Common myeloid progenitor, CD34-positive (primary cell): ENCODE results near the gene HOXB3. TPM values are rescaled to one million over a fixed set of nuclear protein-coding genes. Genes with fewer than 3 reads are reported as not detected.

ENCODE experiments used
- CTCF ChIA-PET: fragments of 350-600 bp; sonication (Branson Sonifier 250); formaldehyde crosslinking; loops from one replicate; lab custom pipeline; 2021; ENCODE audit warnings: antibody characterized with exemption; lab: Charles Lee
- POLR2A ChIA-PET: fragments of 350-600 bp; sonication (Branson Sonifier 250); formaldehyde crosslinking; loops from one replicate; lab custom pipeline; 2021; ENCODE audit warnings: antibody characterized with exemption; lab: Charles Lee
- DNase-seq, 3 donors: peaks; one replicate each; pipeline versions ENCODE4 v3.0.0 to v3.0.0-alpha.2; 2013
- H3K27ac ChIP-seq, 2 experiments: 1 replicate in 1 of 2; 2 replicates in 1 of 2; pipeline ENCODE4 v1.7.0; 2013; ENCODE audit warnings: inconsistent platforms in 2 of 2, low read length in 2 of 2, mild to moderate bottlenecking in 2 of 2, low read depth in 1 of 2, moderate library complexity in 1 of 2; ENCODE audit not compliant: severe bottlenecking in 2 of 2, insufficient read depth in 1 of 2, poor library complexity in 1 of 2
- H3K27me3 ChIP-seq, 5 experiments: replicated peaks in 2 of 5; 1 replicate in 3 of 5; 2 replicates in 2 of 5; pipeline versions ENCODE4 v1.6.1 to v1.7.0; 2013; ENCODE audit warnings: low read length in 4 of 5, mild to moderate bottlenecking in 2 of 5, moderate library complexity in 2 of 5, inconsistent platforms in 1 of 5; ENCODE audit not compliant: insufficient read depth in 5 of 5, control insufficient read depth in 4 of 5
- H3K36me3 ChIP-seq, 4 experiments: 1 replicate in 2 of 4; 2 replicates in 2 of 4; pipeline versions ENCODE4 v1.6.1 to v1.7.0; 2013; ENCODE audit warnings: low read length in 3 of 4, control low read depth in 1 of 4, mild to moderate bottlenecking in 1 of 4; ENCODE audit not compliant: control insufficient read depth in 4 of 4, insufficient read depth in 4 of 4
- H3K4me1 ChIP-seq, 4 experiments: 1 replicate in 3 of 4; 2 replicates in 1 of 4; pipeline versions ENCODE4 v1.6.1 to v1.7.1; 2013; ENCODE audit warnings: low read length in 3 of 4, mild to moderate bottlenecking in 3 of 4, control low read depth in 1 of 4, inconsistent platforms in 1 of 4, moderate library complexity in 1 of 4; ENCODE audit not compliant: control insufficient read depth in 4 of 4, insufficient read depth in 4 of 4; ENCODE audit errors: control extremely low read depth in 1 of 4
- H3K4me3 ChIP-seq, 7 experiments: 1 replicate in 4 of 7; 2 replicates in 3 of 7; pipeline versions ENCODE4 v1.5.1 to v1.7.0; 2013; ENCODE audit warnings: mild to moderate bottlenecking in 7 of 7, low read length in 6 of 7, moderate library complexity in 6 of 7, inconsistent platforms in 2 of 7, low read depth in 2 of 7, control low read depth in 1 of 7; ENCODE audit not compliant: insufficient read depth in 4 of 7, control insufficient read depth in 1 of 7; ENCODE audit errors: extremely low read depth in 1 of 7
- H3K9me3 ChIP-seq, 5 experiments: 1 replicate in 4 of 5; 2 replicates in 1 of 5; pipeline versions ENCODE4 v1.6.1 to v1.7.1; 2013; ENCODE audit warnings: low read length in 4 of 5, mild to moderate bottlenecking in 2 of 5, inconsistent platforms in 1 of 5, low read depth in 1 of 5, moderate library complexity in 1 of 5; ENCODE audit not compliant: control insufficient read depth in 4 of 5, insufficient read depth in 2 of 5; ENCODE audit errors: control extremely low read depth in 1 of 5
- WGBS: methylation state at CpG from one replicate; pipeline ENCODE4 v1.1.5; 2013; ENCODE audit not compliant: insufficient coverage; 5-methylcytosine and 5-hydroxymethylcytosine counted together
- polyA plus RNA-seq: library from polyadenylated mRNA; unstranded; fragments of 120-200 nt; gene quantifications from one replicate; pipeline ENCODE4 v1.2.1, GENCODE V29; 2013

Gene HOXB3
- polyA plus RNA-seq = 32.7 TPM

DNA sequence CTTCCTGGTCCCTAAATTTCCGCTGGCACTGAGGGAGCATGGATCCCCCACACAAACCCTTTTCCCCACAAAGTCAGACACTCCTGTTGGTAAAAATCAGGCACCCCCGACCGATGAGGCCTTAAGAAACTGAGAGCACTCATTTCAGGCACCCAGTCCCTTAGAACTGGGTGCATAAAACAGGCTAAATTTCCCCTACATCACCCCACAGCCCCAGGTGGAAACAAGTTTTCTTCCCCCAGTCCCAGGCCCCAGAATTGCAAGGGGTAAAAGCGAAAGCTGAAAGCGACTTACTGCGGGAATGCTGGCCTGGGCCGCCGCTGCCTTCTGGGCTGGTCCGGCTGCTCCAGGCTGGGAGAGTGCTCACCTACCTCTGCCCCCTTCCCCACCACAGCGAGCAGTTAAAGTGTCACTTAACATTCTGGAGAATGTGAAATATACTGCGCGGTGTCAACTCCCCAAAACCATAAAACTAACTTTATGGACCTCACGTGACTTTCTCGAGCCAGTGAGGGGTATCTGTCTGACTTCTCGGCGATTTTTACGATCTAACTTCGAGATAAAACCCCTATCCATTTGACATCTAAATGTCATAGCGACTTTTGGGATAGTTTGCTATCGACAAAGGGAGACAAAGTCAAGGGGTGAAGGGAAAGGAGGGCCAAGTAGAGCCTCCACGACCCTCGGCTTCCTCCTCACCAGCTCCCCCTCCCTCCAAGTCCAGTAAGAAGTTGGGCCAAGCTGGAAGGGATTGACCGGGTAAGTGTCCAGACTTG is at the start of gene HOXB3:
Gene HOXB3 (minus strand): TSS at position 411 of the 776 bp plus-strand sequence. CDS start 37,767 bp downstream, outside the sequence.
- Histone ChIP-seq H3K27ac (peak within 1 kb of the TSS; percentile 80 to 87), H3K4me3 (peak within 1 kb of the TSS; percentile 45 to 97 (median 82)), H3K36me3 (no peaks in the 10 kb centered on the region), H3K4me1 (peaks cover 13 to 85% (median 69%) of the 10 kb centered on the region in 4 experiments), H3K27me3 (peaks cover 0 to 14% (median 0%) of the 10 kb centered on the region in 5 experiments), H3K9me3 (no peaks in the 10 kb centered on the region)
- 2% methylated on average over 16 of the region's 23 CpGs for WGBS
- ChIA-PET POLR2A (interaction anchor here (0.5 to 0.8 kb wide), 2 partner anchors 10 to 1522 kb away, joined by 3 to 4 read pairs; no protein-coding TSS in a partner anchor), CTCF (interaction anchor here (1.0 to 4.2 kb wide), 9 partner anchors 14 to 435 kb away, joined by 3 to 22 read pairs (median 4); no protein-coding TSS in a partner anchor)
- peak in 2 of 3 donors; percentile 62 to 71 for DNase-seq

DNA sequence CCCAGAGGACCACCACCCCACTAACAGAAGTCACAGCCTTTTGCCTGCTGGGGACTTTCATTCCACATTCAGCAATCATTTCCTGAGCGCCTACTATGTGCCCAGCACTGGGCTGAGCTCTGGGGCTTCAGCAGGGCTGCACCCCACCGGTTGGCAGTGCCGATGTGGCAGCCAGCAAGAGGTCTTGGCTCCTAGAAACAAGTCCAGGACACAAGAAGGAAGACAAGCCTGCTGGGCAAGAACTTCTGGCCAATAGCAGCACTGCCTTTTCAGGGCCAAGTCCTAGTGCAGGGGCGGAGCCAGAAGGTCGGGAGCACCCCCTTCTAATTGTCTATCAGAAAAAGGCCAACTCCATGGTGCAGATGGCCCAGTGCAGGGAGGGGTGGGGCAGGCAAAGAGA is 49.1 kb upstream of the HOXB3 start:
- H3K4me1 ChIP-seq = peaks cover 0 to 12% (median 4%) of the 10 kb centered on the region in 4 experiments
- DNase-seq = no peak
- no peak overlapping the region for H3K27ac ChIP-seq
- peaks cover 12 to 97% (median 72%) of the 10 kb centered on the region in 5 experiments for H3K27me3 ChIP-seq
- no peak overlapping the region for H3K4me3 ChIP-seq
- H3K9me3 ChIP-seq = no peaks in the 10 kb centered on the region
- ChIA-PET CTCF (interaction anchor here (1.1 to 1.5 kb wide), 2 partner anchors 10 to 100 kb away, joined by 3 to 4 read pairs; no protein-coding TSS in a partner anchor), POLR2A (no interaction called here)
- no peaks in the 10 kb centered on the region for H3K36me3 ChIP-seq
- WGBS = 80% methylated on average over 5 of the region's 5 CpGs

DNA sequence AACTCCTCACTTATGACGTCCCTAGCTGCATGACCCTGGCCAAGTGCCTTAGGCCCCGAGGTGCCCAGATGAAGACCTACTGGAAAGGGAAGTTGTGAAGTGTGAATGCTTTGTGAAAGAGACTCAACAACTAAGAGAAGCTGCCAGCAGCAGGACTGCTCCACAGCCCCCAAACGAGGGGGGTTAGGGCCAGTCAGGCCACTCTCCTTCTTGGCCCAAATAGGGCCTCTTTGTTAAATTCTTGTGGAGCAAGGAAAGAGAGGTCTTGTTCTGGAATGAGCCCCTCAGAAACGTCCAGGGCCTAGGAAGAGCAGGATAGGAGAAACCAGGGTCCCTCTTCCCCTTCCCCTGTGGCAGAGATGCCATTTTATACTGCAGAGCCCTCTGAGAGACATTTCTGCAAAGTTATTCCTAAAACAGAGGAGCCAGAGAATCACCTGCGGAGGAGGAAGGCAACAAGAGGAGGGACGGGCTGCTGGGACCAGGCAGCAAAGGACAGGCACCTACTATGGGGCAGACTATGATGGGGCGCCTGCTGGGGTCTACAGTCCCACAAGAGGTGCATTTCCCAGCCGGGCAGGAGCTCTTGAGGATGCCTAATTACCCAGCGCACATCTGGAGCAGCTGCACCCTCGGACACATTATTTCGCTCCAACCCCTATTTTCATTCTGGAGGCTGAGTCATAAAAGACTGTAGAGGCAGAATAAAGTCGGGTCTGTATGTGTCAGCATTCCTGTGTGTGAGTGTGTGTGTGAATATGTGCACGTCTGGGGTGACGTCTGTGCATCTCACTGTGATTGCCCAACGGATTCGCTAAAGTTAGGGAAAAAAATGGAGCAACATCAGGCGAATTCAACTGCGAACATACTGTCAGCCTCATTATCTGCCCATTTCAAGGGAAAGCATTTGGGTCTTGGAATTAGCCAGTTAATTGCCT is 47.6 kb upstream of the HOXB3 start:
- peaks cover 0 to 18% (median 9%) of the 10 kb centered on the region in 4 experiments for H3K4me1 ChIP-seq
- POLR2A ChIA-PET = no interaction called here
- peaks cover 6 to 97% (median 69%) of the 10 kb centered on the region in 5 experiments for H3K27me3 ChIP-seq
- no peak overlapping the region for H3K27ac ChIP-seq
- no peaks in the 10 kb centered on the region for H3K9me3 ChIP-seq
- 90% methylated on average over 15 of the region's 18 CpGs for WGBS
- DNase-seq = no peak
- CTCF ChIA-PET = interaction anchor here (1.0 to 3.5 kb wide), 15 partner anchors 9 to 241 kb away, joined by 3 to 27 read pairs (median 5); partner anchors contain the start of genes HOXB8 and HOXB9
- no peaks in the 10 kb centered on the region for H3K36me3 ChIP-seq
- no peak overlapping the region for H3K4me3 ChIP-seq

DNA sequence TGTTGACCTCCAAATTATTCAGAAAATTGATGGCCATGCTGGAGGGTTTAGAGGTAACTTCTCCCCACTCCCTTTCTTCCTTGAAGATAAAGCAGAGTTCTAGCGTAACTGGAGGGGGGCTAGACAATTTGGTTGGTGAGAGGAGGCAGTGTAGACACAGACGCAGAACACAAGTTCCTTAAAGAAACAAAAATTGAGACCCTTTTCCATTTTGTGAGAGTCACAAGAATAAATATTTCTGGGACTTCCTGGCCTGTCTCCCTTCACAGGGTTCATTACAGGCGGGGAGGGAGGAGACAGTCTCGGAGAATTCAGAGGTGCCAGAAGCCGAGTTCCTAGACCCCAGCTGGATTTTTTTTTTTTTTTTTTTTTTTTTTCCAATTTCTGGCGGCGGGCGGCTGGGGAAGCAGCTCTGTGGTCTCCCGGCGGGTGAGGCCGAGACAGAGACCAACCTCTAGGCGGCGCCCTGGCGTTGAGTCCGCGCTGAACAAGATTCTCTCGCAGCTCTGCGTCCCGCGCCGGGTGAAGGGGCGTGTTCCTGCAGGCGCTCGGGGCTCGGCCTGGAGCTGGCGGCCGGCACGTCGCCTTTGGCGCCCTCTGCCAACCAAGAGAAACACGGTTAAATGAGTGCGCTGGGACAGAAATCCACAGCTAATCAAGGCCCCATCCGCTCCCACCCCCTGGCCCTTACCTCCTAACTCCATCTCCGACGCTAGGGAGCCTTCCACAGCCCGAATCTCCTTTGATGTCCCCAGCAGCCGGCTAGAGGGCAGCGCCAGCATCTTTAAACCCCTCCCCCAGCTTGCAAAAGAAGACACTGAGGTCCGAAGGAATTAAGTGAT is 46.4 kb upstream of the HOXB3 start:
- peaks cover 0 to 14% (median 6%) of the 10 kb centered on the region in 4 experiments for H3K4me1 ChIP-seq
- ChIA-PET POLR2A (interaction anchor here (0.9 kb wide), 1 partner anchor 10 kb away, joined by 3 read pairs; the partner anchor contains the start of gene HOXB9), CTCF (interaction anchor here (0.8 to 3.5 kb wide), 21 partner anchors 8 to 249 kb away, joined by 3 to 27 read pairs (median 4); partner anchors contain the start of genes HOXB8 and HOXB9)
- 1% methylated on average over 26 of the region's 39 CpGs for WGBS
- peak; percentile 91 to 92 (median 91) for DNase-seq
- peak overlapping the region in 2 of 7 experiments; percentile 8 to 42 for H3K4me3 ChIP-seq
- peaks cover 6 to 97% (median 67%) of the 10 kb centered on the region in 5 experiments for H3K27me3 ChIP-seq
- H3K36me3 ChIP-seq = no peaks in the 10 kb centered on the region
- H3K27ac ChIP-seq = no peak overlapping the region
- no peaks in the 10 kb centered on the region for H3K9me3 ChIP-seq

DNA sequence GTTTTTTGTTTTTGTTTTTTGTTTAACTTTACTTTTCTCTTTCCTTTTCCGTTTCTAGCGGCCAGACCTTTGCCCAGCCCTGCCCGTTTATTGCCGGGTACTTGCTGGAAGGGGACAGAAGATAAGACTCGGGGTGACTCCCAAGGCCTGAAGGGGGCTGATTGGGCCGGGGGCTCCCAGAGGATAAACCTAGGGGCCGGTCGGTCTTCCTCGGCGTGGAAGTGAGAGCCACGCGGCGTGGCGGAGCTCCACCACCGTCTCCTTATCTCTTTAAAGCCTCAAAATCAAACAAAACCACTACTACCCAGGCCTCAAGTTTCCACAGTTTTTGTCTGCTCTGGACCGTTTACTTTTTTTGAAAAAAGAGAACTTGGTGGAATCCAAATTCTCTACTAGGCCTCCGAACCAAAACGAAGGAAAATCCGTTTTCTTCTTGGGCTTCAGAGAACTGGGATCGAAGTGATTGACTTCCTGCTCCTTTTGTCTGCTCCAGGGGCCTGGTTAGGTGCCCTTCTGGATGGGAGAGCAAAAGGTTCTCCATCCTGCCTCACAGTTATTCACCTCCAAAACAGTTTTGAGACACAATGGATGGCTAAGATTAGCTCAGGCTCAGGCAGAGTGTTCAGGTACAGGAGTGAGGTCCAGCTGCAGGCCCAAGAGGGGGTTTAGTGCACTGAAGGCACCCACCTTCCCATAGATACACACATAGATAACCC is 44.6 kb upstream of the HOXB3 start:
- 59% methylated on average over 8 of the region's 20 CpGs for WGBS
- H3K4me3 ChIP-seq = no peak overlapping the region
- H3K27me3 ChIP-seq = peaks cover 13 to 97% (median 64%) of the 10 kb centered on the region in 5 experiments
- no peaks in the 10 kb centered on the region for H3K9me3 ChIP-seq
- ChIA-PET CTCF (interaction anchor here (2.5 to 3.5 kb wide), 3 partner anchors 9 to 20 kb away, joined by 8 to 27 read pairs (median 14); partner anchors contain the start of genes HOXB8 and HOXB9), POLR2A (no interaction called here)
- H3K27ac ChIP-seq = no peak overlapping the region
- peaks cover 0 to 14% (median 6%) of the 10 kb centered on the region in 4 experiments for H3K4me1 ChIP-seq
- H3K36me3 ChIP-seq = no peaks in the 10 kb centered on the region
- DNase-seq = no peak
